MV-4-11 (cell line): Measurements from ENCODE around the gene MRTFA.
A peak's percentile ranks its signal among the peaks of the same experiment; 100 is the strongest.

Experiments used
- DNase-seq: peaks from one replicate; lab custom pipeline; 2025; lab: John Stamatoyannopoulos, UW

The MRTFA gene

GRCh38 chr22:40463683-40464082, 172.8 kb downstream of the MRTFA start:
- DNase-seq = peak; percentile 57

DNA sequence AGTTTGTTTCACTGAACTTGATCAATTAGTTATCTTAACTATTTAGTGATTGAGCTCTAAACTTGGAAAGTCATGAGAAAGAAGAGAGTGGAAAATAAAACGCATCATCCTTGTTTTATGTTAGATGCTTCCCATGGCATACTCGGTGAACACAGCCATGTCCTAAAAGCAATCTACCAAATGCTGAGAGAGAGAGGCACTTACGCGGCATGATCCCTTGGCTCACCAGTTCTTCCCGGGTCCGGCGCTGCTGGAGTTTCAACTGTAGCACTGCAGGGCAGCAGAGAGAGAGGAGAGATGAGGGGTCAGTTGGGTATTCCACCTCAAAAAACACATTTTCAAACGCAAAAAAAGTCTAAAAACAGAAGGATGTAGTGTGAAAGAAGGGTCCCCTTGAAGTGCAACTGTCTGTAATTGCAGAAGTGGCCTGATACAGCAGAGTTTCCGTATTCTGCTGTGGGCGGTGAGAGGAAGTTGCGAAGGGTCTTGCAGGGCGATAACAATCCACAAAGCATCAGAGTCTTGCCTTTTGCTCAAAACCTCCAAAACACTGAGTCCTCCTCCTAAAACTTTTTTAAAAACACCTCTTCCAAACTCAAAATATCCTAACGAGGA, 173.4 kb downstream of the MRTFA start:
- peak; percentile 87 for DNase-seq

DNA sequence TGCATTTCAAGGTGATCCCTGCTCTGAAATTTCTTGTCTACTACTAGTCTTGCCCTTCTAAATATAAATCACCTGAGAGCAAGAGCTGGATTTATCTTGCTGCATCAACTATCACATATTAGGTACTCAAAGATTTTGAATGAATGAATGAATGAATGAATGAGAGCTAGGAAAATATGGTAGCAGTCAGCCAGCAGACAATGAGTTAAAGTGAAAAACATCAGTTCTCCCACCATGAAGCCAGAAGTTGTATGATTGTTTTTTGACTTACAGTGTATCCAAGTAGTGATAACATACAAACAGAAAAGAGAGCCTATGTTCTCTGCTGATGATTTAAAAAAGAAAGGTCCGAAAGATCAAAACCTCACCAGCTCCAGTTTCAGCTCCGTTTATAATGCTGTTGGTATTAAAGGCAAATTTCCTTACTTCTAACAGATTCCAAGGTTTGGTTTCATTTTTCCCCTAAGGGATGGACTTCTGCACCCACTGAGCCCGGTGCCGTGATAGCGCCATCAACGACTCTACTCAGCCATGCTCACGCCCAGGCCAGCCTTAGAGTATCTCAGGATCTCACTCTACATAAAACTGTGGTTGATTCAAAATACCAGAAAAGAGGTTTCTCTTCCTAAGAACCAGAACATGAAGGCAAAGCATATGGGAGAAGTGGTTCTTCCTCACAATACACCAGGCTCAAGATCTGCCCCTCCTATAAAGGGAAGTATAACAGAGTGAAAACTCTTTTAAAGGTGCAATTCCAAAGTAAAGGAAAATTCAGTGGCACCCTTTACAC, 174.1 kb downstream of the MRTFA start:
- peak; percentile 57 for DNase-seq

DNA sequence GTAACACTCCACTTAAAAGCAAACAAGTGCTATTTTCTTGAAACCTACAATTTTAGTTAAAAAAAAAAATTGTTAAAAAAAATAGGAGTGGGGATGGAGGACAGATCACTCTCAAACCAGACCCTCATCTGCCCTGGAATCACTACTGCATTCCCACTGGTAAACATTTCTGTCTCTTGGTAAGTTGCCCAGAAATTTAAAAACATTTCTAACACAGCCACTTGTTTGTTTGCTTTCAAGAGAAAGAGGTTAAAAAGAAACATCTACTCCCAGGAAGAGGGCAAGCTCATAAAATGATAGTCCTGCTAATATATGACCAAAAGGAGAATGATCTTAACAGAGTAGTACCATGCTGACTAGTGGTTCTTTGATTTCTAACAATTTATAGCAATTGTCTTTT, 182.8 kb downstream of the MRTFA start:
- DNase-seq = no peak

- DNase-seq = no peak
Measured at GRCh38 chr22:40452730-40453487, 183.6 kb downstream of the MRTFA start.

GRCh38 chr22:40451210-40451609, 185.3 kb downstream of the MRTFA start:
- no peak for DNase-seq

DNA sequence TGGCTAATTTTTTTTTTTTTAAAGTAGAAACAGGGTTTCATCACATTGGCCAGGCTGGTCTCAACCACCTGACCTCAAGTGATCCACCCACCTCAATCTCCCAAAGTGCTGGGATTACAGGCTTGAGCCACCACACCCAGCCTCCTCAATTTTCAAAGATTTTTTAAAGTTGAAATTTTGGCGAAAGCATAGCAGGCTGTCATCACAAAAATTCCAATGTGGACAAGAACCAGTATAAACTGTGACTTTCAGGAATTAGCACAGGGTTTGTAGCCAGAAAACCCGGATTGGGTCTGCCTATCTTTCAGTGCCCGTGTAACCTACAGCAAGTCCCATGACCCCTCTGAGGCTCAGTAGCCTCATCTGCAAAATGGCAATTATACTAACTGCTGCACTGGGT, 185.9 kb downstream of the MRTFA start:
- DNase-seq = no peak

GRCh38 chr22:40449676-40450035, 186.9 kb downstream of the MRTFA start:
- DNase-seq = no peak

DNA sequence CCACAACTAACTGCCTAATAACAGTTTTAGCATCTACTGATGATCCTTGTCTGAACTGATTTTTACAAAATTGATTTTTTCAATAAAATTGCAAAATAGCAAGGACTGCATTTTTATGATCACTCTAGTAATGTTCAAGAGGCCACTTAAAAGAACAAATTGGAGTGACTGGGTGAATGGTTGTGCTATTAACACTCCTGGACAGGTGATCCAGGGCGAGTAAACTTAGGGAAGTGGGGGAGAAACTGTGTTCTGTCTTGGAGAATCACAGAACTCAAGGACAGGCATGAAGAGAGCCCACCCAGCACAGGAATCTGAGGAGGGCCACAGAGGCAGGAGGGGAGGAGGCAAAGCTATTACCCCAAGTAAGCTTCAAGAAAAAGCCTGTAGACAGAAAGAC, 190.3 kb downstream of the MRTFA start:
- no peak for DNase-seq

GRCh38 chr22:40444178-40444831, 192.2 kb downstream of the MRTFA start:
- DNase-seq = no peak

- no peak for DNase-seq
Measured at GRCh38 chr22:40443732-40444131, 192.8 kb downstream of the MRTFA start.

DNA sequence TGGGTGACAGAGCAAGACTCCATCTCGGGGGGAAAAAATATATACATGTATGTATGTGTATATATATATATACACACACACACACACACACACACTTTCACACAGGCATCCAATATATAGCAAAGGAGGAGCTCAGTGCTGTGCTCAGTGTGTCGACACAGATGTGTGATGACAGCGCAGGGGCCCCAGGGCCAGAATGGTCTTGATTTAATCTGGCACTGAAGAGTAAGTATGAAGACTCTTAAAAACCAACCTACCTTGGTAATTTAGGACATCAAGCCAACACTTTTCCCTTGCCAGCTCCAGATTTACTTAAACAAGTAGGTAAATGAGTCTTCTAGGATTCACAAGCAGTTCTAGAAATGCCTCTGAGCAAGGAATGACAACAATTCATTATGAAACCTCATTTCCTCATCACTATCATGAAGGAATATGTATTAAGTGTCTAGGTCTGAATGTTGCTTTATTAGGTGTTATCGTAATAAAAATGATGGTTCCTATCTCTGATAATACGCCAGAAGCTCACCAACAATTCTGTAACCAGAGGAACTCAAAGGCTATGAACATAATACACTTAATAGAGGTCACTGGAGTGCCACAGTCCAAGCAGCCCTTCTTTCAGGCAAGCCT, 194.6 kb downstream of the MRTFA start:
- peak; percentile 23 for DNase-seq

DNA sequence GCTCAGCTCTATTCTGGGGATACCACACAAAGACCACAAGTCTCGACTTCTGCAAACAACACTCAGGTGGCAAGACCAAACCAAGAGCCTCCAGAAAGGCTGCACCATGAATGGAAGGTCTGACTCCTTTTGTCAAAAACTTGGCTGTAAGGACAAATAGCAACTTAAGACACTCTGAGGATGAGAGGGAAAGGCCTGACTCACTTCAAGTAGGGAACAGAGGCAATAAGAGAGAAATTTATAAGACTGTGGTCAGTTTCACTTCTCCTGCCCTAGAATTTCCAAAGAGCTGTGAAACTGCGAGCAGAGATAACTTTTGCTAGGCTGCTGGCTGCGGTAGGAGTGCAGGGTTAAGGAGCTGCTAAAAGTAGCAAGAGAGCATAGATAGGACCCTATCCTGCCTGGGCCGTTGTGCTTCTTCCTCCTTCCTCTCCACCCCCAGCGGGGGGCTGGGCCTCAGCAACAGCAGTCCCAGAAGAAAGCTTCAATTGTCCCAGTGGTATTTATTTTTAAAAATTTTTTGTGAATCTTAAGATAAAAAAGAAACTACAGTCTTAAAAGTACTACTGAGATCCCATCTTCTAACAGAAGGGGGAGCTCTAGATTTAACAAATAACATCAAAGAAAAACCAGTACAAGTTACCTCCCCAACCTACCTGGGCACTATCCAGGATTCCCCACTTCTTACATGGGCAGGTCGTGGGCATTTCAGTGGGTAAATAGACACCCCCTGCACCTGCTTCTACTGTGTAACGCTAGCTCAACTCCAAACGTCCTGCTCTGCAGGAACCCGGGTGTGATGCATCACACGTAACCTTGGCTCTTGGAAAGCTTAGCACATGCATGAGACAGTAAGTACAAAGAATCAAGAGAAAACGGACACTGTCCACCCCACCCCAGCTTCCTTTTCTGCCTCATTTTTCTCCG, 199.8 kb downstream of the MRTFA start:
- peak; percentile 100 for DNase-seq

DNA sequence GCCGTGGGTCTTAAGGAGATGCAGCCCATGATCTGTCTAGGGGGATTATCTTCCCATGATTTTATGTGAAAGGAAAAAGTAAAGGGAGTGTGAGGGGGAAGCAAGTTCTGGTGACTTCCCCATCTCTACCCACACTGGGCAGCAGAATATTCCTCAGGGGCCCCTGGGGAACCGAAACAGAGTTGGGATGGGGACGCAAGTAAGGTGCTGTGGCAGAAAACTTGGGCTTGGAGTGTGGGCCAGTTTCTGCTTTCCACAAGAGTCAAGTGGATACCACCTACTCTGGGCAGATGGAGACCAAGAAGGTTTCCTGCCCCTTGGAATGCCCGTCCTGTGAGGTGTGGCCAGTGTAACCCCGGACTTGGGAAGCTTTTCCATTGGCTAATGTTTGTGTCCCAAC, 201.8 kb downstream of the MRTFA start:
- peak; percentile 73 for DNase-seq

GRCh38 chr22:40434106-40434505, 202.4 kb downstream of the MRTFA start:
- no peak for DNase-seq

GRCh38 chr22:40433416-40434090, 203.0 kb downstream of the MRTFA start:
- no peak for DNase-seq

DNA sequence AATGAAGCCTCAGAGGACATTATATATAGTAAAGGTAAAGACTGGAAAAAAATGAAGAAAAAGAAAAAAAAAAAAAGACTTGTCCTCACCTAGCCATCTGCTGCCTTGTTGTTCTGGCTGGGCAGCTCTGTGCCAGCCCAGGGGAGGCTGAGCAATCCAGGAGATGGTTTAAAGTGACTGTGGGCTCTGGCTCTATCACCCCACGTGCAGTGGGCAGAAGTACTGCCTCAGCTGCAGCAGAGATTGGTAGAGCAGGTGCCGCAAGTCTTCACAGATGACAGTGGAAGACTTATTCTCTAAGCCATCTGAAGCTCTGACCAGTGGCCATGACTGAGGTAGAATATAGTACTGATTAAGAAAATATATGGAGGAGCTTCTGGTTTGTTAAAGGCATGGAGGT, 203.9 kb downstream of the MRTFA start:
- no peak for DNase-seq

DNA sequence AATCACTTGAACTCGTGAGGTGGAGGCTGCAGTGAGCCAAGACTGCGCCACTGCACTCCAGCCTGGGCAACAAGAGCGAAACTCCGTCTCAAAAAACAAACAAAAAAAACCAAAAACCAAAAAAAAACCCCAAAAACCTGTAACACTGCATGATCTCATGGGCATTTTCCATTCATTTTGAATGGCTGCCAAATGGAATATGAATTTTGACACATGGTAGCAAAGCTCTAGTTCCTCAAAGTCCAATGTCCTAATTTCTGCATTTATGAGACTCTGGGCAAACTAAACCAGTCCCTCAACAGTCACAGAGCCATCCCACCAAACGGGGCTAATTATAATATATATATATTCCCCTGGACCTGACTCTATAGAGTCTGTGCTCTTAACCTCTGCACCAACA, 204.4 kb downstream of the MRTFA start:
- peak; percentile 76 for DNase-seq

GRCh38 chr22:40430991-40431390, 205.5 kb downstream of the MRTFA start:
- no peak for DNase-seq

GRCh38 chr22:40429481-40429880, 207.0 kb downstream of the MRTFA start:
- no peak for DNase-seq
